Ovary (tissue), 9 donors: ENCODE data around the gene TMEM135. TPM values are rescaled to one million over a fixed set of nuclear protein-coding genes. Genes with fewer than 3 reads are reported as not detected.

Source experiments
- DNase-seq, 5 donors: peaks; one replicate each; pipeline ENCODE4 v3.0.0-alpha.2; 2019 to 2020
- H3K27ac ChIP-seq, 2 donors: fragments of 200-600 bp; one replicate each; pipeline versions ENCODE4 v1.5.1 to v1.8.0; 2019 to 2022
- H3K27me3 ChIP-seq: fragments of 200-600 bp; one replicate; pipeline ENCODE4 v1.8.0; 2022
- H3K36me3 ChIP-seq: fragments of 200-600 bp; sonication (generic); one replicate; pipeline ENCODE4 v1.5.1; 2019
- H3K4me1 ChIP-seq: one replicate; pipeline ENCODE4 v1.8.1; 2013; ENCODE audit warnings: mild to moderate bottlenecking, moderate library complexity; ENCODE audit not compliant: insufficient read depth
- H3K4me3 ChIP-seq: fragments of 200-600 bp; sonication (generic); one replicate; pipeline ENCODE4 v1.5.1; 2017
- H3K9me3 ChIP-seq, 2 donors: fragments of 200-600 bp in 1 of 2; sonication (generic) in 1 of 2; one replicate each; pipeline versions ENCODE4 v1.5.1 to v1.8.1; 2013 to 2019; ENCODE audit warnings: mild to moderate bottlenecking in 1 of 2, moderate library complexity in 1 of 2
- CTCF ChIP-seq, 3 donors: fragments of 450-650 bp in 2 of 3; fragments of 200-600 bp in 1 of 3; IDR thresholded peaks; one replicate each; pipeline versions ENCODE4 v1.5.1 to v1.8.0; 2016 to 2022; ENCODE audit warnings: antibody characterized with exemption in 3 of 3, mild to moderate bottlenecking in 1 of 3
- EP300 ChIP-seq: sonication (generic); formaldehyde crosslinking; IDR thresholded peaks from one replicate; pipeline ENCODE4 v1.6.1; 2017; ENCODE audit warnings: antibody characterized with exemption
- POLR2A ChIP-seq: fragments of 450-650 bp; IDR thresholded peaks from one replicate; pipeline ENCODE4 v1.6.1; 2017; ENCODE audit warnings: antibody characterized with exemption, mild to moderate bottlenecking, moderate library complexity
- WGBS, 3 donors: extraction: QIAGEN DNeasy Blood & Tissue Kit in 1 of 3; methylation state at CpG; one replicate each; pipeline versions ENCODE4 v1.1.5 to v1.1.7; 2013 to 2017; 5-methylcytosine and 5-hydroxymethylcytosine counted together
- intact Hi-C, 4 donors: fragments of 100-400 bp; cut with DNase I; formaldehyde crosslinking; loops; one replicate each; pipeline versions ENCODE4 v1.11.0 to v1.15.1; 2022 to 2023
- polyA plus RNA-seq, 2 donors: library from polyadenylated mRNA; stranded (reverse); fragments of 200-250 nt in 1 of 2; fragments of 350-450 nt in 1 of 2; fragmentation: Illumina TruSeq in 1 of 2; extraction: RNeasy Lipid Tissue Mini Kit (QIAGEN cat#74804) in 1 of 2; gene quantifications; one replicate each; pipeline ENCODE4 v1.2.3, GENCODE V29; 2013 to 2014
- total RNA-seq, 7 donors: library from RNA; depleted of rRNA in 2 of 7; stranded (reverse); fragments of >200 nt in 2 of 7; fragmentation: NEBNext Ultra II Directional in 3 of 7; extraction: Animal tissue kit (Norgen Biotek cat#: 25700) in 3 of 7; gene quantifications; one replicate each; pipeline versions ENCODE4 v1.1.0 to v1.2.4, GENCODE V29; 2016 to 2023
- donor health status: DM: no; HTN: no; CAD: no; lungs with moderate emphysema.
- donor health status: DM: no; HTN: no; CAD: no.
- donor health status: Bipolar disorder and iron deficiency.
- donor health status: DM: yes; HTN: yes; CAD: no.
- donor health status: DM: no; HTN: no; CAD: no.
- donor health status: DM: yes; HTN: yes; CAD: no.

TMEM135 gene
- total and polyA plus RNA-seq, 9 donors, result 8.8 to 24.2 (median 19.6) TPM

- 40 to 62% (median 46%) methylated on average over 1 of the region's 1 CpG for WGBS, 3 donors
- Histone ChIP-seq H3K36me3 (no peaks in the 10 kb centered on the region), H3K4me1 (peaks cover 2% of the 10 kb centered on the region), H3K27ac (no peak overlapping the region), H3K27me3 (no peaks in the 10 kb centered on the region), H3K4me3 (no peak overlapping the region), H3K9me3 (no peaks in the 10 kb centered on the region)
- no peak for DNase-seq
- intact Hi-C loops, result no loop called here
- TF ChIP-seq EP300, result no peak
- no peak for TF ChIP-seq POLR2A
- no peak for TF ChIP-seq CTCF (IDR thresholded peaks at IDR 0.05)
These were observed 266.7 kb downstream of the TMEM135 start for GRCh38 chr11:87304412-87304811.

- no peak for DNase-seq
- intact Hi-C loops, result no loop called here
- Histone ChIP-seq H3K27me3 (no peaks in the 10 kb centered on the region), H3K4me3 (no peak overlapping the region), H3K36me3 (no peaks in the 10 kb centered on the region), H3K27ac (no peak overlapping the region), H3K4me1 (no peaks in the 10 kb centered on the region), H3K9me3 (no peaks in the 10 kb centered on the region)
- TF ChIP-seq EP300 (no peak), POLR2A (no peak), CTCF (IDR thresholded peaks at IDR 0.05) (no peak)
- WGBS, 3 donors, result 93 to 97% (median 96%) methylated on average over 1 of the region's 1 CpG
These were observed 268.6 kb downstream of the TMEM135 start for GRCh38 chr11:87306262-87306851.

- H3K4me1 ChIP-seq, result no peaks in the 10 kb centered on the region
- WGBS, 3 donors, result 31 to 58% (median 37%) methylated on average over 1 of the region's 1 CpG
- intact Hi-C loops, result no loop called here
These were observed 269.4 kb downstream of the TMEM135 start for GRCh38 chr11:87307101-87307500.

GRCh38 chr11:87315229-87315628 lies 277.5 kb downstream of the TMEM135 start:
- TF ChIP-seq EP300 (no peak), CTCF (IDR thresholded peaks at IDR 0.05) (no peak), POLR2A (no peak)
- Histone ChIP-seq H3K9me3 (no peaks in the 10 kb centered on the region), H3K4me1 (no peaks in the 10 kb centered on the region), H3K36me3 (no peaks in the 10 kb centered on the region), H3K27ac (no peak overlapping the region), H3K4me3 (no peak overlapping the region), H3K27me3 (no peaks in the 10 kb centered on the region)
- DNase-seq, result no peak
- WGBS, 3 donors, result 94 to 97% (median 96%) methylated on average over 2 of the region's 2 CpGs
- intact Hi-C loops, result no loop called here

More at GRCh38 chr11:87307101-87307500, 269.4 kb downstream of the TMEM135 start:
- H3K27ac ChIP-seq, result no peak overlapping the region
- TF ChIP-seq EP300 (no peak), POLR2A (no peak), CTCF (IDR thresholded peaks at IDR 0.05) (no peak)
- no peaks in the 10 kb centered on the region for H3K9me3 ChIP-seq
- H3K27me3 ChIP-seq, result no peaks in the 10 kb centered on the region
- no peaks in the 10 kb centered on the region for H3K36me3 ChIP-seq
- peak in 1 of 5 donors; percentile 26 for DNase-seq
- H3K4me3 ChIP-seq, result no peak overlapping the region
